Adipocyte (in vitro differentiated cells): ENCODE results near the gene SELENOV.

Experiments
- DNase-seq: peaks from one replicate; pipeline ENCODE4 v3.0.0-alpha.2; 2015; ENCODE audit warnings: low read depth
- H3K27me3 ChIP-seq: replicated peaks from 2 replicates; pipeline ENCODE4 v1.7.0; 2013; ENCODE audit warnings: mild to moderate bottlenecking, low read length, moderate library complexity; ENCODE audit not compliant: control insufficient read depth, insufficient read depth
- H3K36me3 ChIP-seq: 2 replicates; pipeline ENCODE4 v1.7.0; 2013; ENCODE audit warnings: low read length, mild to moderate bottlenecking, moderate library complexity; ENCODE audit not compliant: control insufficient read depth, insufficient read depth, severe bottlenecking
- H3K4me1 ChIP-seq: 2 replicates; pipeline ENCODE4 v1.7.0; 2013; ENCODE audit warnings: mild to moderate bottlenecking, low read length, moderate library complexity; ENCODE audit not compliant: control insufficient read depth, insufficient read depth
- H3K4me3 ChIP-seq: 2 replicates; pipeline ENCODE4 v1.7.0; 2013; ENCODE audit warnings: mild to moderate bottlenecking, low read length, moderate library complexity
- H3K9ac ChIP-seq: 2 replicates; pipeline ENCODE4 v1.7.0; 2013; ENCODE audit warnings: mild to moderate bottlenecking, low read length, moderate library complexity
- H3K9me3 ChIP-seq: 2 replicates; pipeline ENCODE4 v1.7.0; 2013; ENCODE audit warnings: mild to moderate bottlenecking, low read length, moderate library complexity; ENCODE audit not compliant: control insufficient read depth

SELENOV gene

GRCh38 chr19:39544911-39545310 is 30.0 kb downstream of the SELENOV start:
- Histone ChIP-seq H3K36me3 (no peaks in the 10 kb centered on the region), H3K4me1 (peaks cover 4% of the 10 kb centered on the region)
- no peak for DNase-seq

GRCh38 chr19:39546599-39546998 is 31.7 kb downstream of the SELENOV start:
- no peaks in the 10 kb centered on the region for H3K36me3 ChIP-seq
- H3K9ac ChIP-seq, result no peak overlapping the region
- no peak overlapping the region for H3K4me3 ChIP-seq
- DNase-seq, result no peak
- no peaks in the 10 kb centered on the region for H3K9me3 ChIP-seq
- H3K4me1 ChIP-seq, result no peaks in the 10 kb centered on the region
- H3K27me3 ChIP-seq, result peaks cover 13% of the 10 kb centered on the region

More at GRCh38 chr19:39544911-39545310, 30.0 kb downstream of the SELENOV start:
- peaks cover 13% of the 10 kb centered on the region for H3K27me3 ChIP-seq
- H3K9ac ChIP-seq, result no peak overlapping the region
- no peaks in the 10 kb centered on the region for H3K9me3 ChIP-seq
- no peak overlapping the region for H3K4me3 ChIP-seq

- Histone ChIP-seq H3K9ac (no peak overlapping the region), H3K9me3 (no peaks in the 10 kb centered on the region), H3K4me3 (no peak overlapping the region), H3K27me3 (peaks cover 29% of the 10 kb centered on the region), H3K4me1 (no peaks in the 10 kb centered on the region), H3K36me3 (no peaks in the 10 kb centered on the region)
- no peak for DNase-seq
Measured at GRCh38 chr19:39550197-39550596, 35.3 kb downstream of the SELENOV start.

GRCh38 chr19:39553082-39553652 is 38.2 kb downstream of the SELENOV start:
- Histone ChIP-seq H3K4me3 (no peak overlapping the region), H3K9me3 (no peaks in the 10 kb centered on the region), H3K27me3 (peaks cover 18% of the 10 kb centered on the region), H3K36me3 (no peaks in the 10 kb centered on the region), H3K4me1 (no peaks in the 10 kb centered on the region), H3K9ac (no peak overlapping the region)
- DNase-seq, result no peak

- Histone ChIP-seq H3K36me3 (no peaks in the 10 kb centered on the region), H3K4me1 (no peaks in the 10 kb centered on the region), H3K9me3 (no peaks in the 10 kb centered on the region), H3K27me3 (peaks cover 18% of the 10 kb centered on the region), H3K4me3 (no peak overlapping the region), H3K9ac (no peak overlapping the region)
- DNase-seq, result no peak
Measured at GRCh38 chr19:39554701-39555311, 39.9 kb downstream of the SELENOV start.

GRCh38 chr19:39555883-39556282 is 40.9 kb downstream of the SELENOV start:
- H3K4me3 ChIP-seq, result no peak overlapping the region
- H3K4me1 ChIP-seq, result no peaks in the 10 kb centered on the region
- no peak overlapping the region for H3K9ac ChIP-seq
- H3K36me3 ChIP-seq, result no peaks in the 10 kb centered on the region
- H3K9me3 ChIP-seq, result no peaks in the 10 kb centered on the region
- peaks cover 18% of the 10 kb centered on the region for H3K27me3 ChIP-seq
- no peak for DNase-seq

- Histone ChIP-seq H3K4me1 (no peaks in the 10 kb centered on the region), H3K4me3 (no peak overlapping the region), H3K36me3 (no peaks in the 10 kb centered on the region), H3K9me3 (no peaks in the 10 kb centered on the region), H3K27me3 (peaks cover 11% of the 10 kb centered on the region), H3K9ac (no peak overlapping the region)
- DNase-seq, result peak; percentile 66
Measured at GRCh38 chr19:39557811-39558623, 43.1 kb downstream of the SELENOV start.

- no peak for DNase-seq
- no peak overlapping the region for H3K9ac ChIP-seq
- no peak overlapping the region for H3K4me3 ChIP-seq
- H3K36me3 ChIP-seq, result no peaks in the 10 kb centered on the region
- peaks cover 4% of the 10 kb centered on the region for H3K27me3 ChIP-seq
- no peaks in the 10 kb centered on the region for H3K4me1 ChIP-seq
- no peaks in the 10 kb centered on the region for H3K9me3 ChIP-seq
Measured at GRCh38 chr19:39558624-39559117, 43.7 kb downstream of the SELENOV start.

- DNase-seq, result no peak
- no peaks in the 10 kb centered on the region for H3K36me3 ChIP-seq
- H3K4me3 ChIP-seq, result no peak overlapping the region
- H3K27me3 ChIP-seq, result no peaks in the 10 kb centered on the region
- H3K4me1 ChIP-seq, result no peaks in the 10 kb centered on the region
- no peaks in the 10 kb centered on the region for H3K9me3 ChIP-seq
- no peak overlapping the region for H3K9ac ChIP-seq
Measured at GRCh38 chr19:39563408-39563807, 48.5 kb downstream of the SELENOV start.

GRCh38 chr19:39566064-39566463 is 51.1 kb downstream of the SELENOV start:
- no peak for DNase-seq
- Histone ChIP-seq H3K9ac (no peak overlapping the region), H3K27me3 (peaks cover 7% of the 10 kb centered on the region), H3K9me3 (no peaks in the 10 kb centered on the region), H3K4me3 (no peak overlapping the region), H3K4me1 (no peaks in the 10 kb centered on the region), H3K36me3 (no peaks in the 10 kb centered on the region)

- Histone ChIP-seq H3K4me3 (no peak overlapping the region), H3K4me1 (no peaks in the 10 kb centered on the region), H3K27me3 (peaks cover 7% of the 10 kb centered on the region), H3K9me3 (no peaks in the 10 kb centered on the region), H3K9ac (no peak overlapping the region), H3K36me3 (no peaks in the 10 kb centered on the region)
- no peak for DNase-seq
Measured at GRCh38 chr19:39568604-39569003, 53.7 kb downstream of the SELENOV start.
